ENCODE results near the gene PARD6A.

The PARD6A gene

DNA sequence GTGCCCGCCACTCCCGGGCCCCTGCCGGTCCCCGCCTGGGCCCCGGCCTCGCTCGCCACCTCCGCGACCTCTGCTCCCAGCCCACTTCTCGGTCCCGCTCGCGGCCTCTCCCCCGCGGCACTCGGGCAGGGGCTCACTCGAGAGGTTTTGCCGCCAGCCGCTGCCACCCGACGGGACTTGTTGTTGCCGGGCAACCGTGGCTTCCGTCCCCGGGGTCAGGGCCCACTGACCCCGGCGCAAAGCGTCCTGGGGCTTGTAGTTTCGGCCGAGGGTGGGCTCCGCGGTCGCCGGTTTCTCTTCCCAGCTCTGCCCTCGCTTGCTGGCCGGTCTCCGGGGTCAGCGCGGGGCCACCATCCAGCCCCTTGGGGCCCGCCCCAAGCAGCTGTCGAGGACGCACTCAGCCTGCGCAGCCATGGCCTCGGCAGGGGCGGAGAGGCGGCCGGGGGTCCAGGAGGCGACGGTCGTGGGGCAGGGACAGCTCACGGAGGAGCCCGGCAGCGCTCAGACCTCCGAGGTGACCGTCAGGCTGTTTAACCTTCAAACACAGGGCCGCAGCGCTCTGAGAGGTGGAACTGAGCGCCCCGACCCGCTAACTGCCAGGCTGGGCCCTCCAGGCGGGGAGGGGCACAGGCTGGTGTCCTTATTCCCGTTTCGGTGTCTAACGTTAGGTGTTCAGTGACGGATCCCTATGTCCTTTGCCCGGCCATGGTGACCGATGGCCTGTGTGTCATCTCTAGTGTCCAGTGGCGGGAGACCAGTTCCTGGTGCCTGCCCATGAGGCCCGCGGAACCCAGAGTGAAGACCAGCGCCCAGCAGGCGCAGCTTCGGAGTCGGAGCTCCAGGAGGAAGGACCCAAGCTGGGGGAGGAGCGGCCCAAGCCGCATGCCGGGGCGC lies 6.0 kb downstream of the PARD6A start, which contains the start of the genes C16orf86 and ENKD1:
Gene C16orf86 (plus strand): TSS at position 256 of the 894 bp plus-strand sequence. CDS start 157 bp downstream, at position 413.
Gene ENKD1 (minus strand): TSS at position 192 of the 894 bp plus-strand sequence. CDS start 308 bp downstream, outside the sequence.
- no peak for DNase-seq (ENCODE audit: low read depth, low spot score)

DNA sequence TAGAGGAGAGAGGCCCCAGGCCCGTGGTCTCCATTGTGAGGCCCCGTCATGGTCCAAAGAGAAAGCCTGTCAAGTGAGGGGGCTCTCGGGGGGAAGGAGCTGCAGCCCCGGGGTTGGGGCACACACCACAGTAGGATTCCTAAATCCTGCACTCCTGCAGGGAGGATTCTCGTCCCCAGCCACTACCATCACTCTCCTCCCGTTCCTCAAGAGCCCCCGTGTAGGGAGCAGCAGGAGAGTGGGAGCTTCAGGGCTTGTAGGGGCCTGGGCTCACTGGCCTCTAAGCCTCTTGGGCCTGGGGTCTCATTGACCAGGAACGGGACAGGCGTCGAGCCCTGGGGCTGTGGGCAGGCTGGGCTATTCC lies 6.7 kb downstream of the PARD6A start:
- DNase-seq (ENCODE audit: low read depth, low spot score): no peak

DNA sequence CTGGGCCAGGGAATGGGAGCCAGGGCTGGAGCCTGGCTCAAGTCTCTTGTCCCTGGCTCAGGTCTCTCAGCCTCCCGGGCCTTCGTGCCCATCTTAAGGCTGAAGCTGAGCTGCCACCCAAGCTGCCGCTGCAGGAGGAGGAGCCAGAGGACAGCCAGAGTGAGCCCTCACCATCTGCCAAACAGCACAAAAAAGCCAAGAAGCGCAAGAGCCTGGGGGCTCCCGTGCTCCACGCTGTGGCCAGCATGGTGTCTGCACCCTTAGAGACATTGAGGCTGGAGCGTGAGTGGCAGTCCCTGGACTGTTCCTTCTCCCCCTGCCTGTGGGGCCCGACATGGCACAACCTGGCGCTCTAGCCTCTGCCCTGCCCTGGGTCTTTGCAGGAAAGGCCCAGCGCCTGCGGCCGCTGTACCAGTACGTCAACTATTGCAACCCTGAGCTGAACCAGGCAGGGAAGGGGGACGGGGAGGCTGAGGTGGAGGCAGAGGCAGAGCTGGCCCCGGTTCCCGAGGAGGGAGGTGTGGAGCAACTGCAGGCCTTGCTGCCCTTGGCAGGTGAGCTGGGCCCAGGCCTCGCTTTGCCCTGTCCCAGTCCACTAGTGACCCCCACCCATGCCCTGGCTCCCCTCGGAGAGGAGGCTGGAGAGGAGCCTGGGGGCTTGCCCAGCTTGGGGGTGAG lies 7.2 kb downstream of the PARD6A start:
- peak; percentile 53 for DNase-seq (ENCODE audit: low read depth, low spot score)

DNA sequence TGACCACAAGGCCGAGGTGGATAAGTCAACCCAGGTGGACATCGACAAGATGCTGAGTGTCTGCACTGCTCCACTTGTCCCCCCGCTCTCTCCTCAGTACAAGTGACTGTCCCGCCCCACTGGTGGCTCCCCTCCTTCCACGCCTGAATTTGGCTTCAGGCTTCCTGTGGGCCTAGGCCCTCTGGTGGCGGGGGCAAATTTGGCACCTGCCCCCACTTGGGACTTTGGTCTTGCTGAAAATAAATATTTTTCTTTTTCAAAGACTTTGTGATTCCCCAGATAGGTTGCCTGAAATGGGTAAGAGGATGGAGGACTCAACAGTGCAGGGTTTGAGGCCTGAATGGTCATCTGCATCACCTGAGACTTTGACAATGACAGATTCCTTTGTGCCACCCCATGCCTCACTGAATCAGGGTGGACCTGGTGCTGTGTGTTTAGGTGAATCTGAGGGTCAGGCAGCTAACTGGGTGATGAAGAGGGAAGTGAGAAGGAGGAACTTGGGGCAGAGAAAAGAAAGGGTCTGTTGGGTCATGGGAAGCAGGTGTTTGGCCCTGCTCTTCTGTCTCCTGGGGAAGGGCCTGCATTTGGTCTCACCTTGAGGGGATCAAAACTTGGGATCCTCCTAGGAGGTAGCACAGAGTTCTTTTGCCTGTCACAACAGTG lies 7.9 kb downstream of the PARD6A start:
- no peak for DNase-seq (ENCODE audit: low read depth, low spot score)

DNA sequence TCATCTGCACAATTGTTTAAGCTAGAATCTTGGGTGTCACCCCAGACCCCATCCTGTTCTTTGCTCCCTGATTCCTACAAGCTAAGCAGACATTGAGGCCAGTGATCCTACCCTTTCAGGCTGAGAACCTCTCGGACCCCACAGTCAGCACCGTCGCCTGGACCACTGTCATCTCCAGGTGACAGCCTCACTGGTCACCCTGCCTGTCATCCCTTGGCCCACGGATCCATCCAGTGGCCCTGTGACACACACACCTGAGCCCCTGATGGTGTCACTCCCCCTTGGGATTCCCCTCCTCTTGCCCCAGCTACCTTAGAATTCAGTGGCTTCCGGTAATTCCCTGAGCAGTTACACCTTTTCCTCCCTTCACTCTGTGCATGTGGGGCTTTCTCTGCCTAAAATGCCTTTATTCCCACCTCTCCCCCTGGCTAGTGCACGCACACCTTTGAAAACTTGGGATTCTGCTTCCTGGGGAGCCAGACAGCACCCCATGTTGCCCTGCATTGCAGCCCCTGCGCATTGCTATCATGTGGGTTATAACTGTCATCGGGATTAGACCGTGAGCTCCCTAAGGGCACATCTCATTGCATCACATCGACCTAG lies 8.8 kb downstream of the PARD6A start:
- DNase-seq (ENCODE audit: low read depth, low spot score): no peak

DNA sequence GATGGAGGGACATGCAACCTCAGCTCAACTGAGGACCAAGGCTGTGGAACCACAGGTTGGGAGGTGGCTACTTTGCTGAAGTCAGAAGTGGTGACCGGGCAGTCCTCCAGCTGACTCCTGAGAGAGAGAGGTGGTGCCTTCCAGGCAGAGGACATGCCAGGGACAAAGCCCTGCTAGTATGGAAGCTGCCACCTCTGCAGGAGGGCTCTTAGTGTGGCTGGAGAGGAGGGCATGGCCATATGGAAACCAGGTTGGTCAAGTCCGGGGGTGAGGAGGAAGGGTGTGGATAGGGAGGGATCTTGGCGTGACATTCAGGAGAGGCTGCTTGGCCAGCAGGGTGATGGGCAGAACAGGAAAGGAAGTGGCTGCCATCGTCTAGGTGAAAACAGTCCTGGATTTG lies 11.5 kb downstream of the PARD6A start:
- DNase-seq (ENCODE audit: low read depth, low spot score): no peak

DNA sequence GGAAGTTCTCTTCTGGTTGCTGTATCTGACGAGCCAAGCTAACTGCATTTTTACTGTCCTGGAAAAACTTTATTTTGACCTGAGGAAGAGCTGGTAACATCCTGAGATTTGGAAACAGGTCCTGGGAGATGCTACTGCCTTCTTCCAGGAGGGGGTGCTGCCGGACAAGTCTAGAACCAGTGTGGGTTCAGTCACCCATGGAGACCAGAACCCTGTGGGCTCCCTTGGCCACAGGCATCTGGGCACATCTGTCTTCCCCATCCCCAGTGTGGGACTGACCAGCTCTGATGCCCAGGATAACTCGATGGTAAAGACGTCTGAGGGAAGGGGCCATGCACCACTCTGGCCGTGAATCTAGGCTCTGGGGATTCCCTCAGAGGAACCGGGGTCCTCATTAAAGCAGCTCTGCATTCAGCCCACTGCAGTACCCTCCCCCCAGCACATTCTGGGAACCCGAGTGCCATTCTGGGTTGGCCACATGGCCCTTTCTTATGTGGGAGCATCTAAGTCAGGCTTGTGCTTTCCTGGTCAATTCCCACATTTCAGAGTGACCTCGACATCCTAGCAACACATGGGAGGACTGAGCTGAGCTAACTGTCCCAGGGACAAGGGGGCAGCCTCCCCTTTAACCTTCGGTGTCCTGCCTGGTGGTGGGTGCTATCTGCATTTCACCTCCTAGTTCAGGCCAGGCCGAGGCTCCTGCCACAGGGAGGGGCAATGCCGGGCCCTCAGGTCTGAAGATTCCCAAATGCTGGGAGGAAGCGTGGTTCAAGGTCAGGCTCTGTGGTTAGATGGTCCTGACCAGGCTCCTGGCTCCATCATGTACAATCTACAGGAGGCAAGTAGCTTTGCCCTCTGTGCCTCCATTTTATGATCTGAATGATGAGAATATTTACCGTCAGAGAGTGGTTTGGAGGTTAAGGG lies 12.2 kb downstream of the PARD6A start:
- peak; percentile 44 for DNase-seq (ENCODE audit: low read depth, low spot score)

DNA sequence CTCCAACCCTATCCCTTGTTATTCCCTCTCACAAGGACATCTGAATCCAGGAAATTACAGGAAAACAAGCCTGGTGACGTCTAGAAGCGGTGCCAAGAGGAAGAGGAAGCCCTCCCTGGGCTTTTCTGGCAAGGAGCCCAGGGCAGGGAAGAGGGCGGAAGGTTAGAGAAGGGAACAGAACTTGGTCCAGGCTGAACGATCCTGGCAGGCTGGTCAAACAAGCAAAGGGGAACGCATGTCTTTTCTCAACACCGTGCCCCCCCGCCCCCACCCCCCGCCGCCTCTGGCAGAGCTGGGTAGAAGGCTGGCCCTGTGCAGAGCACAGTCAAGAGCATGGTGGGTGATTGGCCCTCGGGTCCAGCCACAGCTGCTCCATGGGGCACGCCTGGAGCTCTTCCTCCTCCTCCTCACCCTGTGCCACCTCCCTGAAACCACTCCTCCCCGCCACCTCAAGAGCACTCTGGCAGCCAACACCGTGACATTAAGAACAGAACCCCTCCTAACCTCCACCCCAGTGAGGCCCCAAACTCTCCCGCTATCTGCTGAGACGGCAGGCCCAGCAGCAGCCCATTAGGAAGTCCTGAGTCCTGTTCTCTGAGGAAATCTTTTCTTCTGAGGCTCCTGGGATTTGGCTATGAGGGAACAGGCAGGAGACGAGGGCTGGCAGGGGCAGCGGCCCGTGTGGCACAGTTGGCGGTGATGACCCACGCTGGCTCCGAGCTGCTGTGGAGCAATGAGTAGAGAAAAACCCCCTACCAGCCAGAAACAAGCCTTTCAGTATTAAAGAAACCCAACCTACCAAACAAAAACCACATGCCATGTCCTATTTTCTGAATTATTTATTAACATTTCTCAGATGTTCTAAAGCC lies 13.2 kb downstream of the PARD6A start:
- DNase-seq (ENCODE audit: low read depth, low spot score): peak; percentile 54

DNA sequence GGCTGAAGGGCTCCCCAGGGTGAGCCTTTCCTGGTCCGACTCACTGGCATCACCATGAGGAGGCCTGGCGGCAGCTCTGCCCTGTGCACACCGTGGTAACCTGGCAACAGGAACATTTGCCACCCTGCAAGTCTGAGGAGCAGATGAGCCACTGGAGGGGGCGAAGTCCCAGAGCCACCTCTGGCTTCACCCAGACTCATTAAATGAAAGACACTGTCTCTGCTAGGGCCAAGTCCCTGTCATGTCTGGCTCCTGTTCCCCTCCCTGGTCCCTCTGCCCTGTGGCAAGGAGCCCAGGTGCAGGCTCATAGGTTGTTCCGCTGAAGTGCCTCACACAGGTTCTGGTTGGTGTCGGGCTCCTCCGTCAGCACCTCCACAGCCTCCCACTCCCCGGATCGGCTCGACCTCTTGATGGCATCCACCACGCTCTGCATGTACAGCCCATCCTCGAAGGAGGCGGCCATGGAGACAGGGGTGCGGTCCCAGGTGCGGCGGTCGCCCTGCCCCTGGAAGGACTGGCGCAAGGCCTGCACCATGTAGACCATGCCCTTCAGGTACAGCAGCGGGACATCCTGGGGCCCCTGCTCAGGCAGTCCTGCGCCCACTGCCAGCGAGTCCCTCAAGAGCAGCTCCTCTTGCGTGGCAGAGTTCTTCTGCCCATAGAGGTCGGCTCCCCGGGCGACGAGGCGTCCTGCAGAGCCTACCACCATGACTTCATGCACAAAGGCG lies 14.3 kb downstream of the PARD6A start:
- DNase-seq (ENCODE audit: low read depth, low spot score): no peak

DNA sequence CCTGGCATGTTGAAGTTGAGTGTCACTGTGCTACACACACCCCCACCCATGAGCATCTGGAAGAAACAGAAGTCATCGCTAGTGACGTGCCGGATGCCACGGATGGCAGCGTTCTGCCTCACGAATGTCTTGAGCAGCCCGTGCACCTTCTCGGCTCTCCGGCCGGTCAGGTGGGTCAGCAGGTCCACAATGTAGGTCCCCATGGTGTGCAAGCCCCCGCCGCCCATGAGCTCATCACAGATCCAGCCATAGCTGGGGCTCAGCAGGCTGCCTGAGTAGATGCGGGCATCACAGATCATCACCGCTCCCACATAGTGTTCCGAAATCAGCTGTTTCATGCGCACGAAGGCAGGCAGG lies 14.8 kb downstream of the PARD6A start:
- no peak for DNase-seq (ENCODE audit: low read depth, low spot score)

DNA sequence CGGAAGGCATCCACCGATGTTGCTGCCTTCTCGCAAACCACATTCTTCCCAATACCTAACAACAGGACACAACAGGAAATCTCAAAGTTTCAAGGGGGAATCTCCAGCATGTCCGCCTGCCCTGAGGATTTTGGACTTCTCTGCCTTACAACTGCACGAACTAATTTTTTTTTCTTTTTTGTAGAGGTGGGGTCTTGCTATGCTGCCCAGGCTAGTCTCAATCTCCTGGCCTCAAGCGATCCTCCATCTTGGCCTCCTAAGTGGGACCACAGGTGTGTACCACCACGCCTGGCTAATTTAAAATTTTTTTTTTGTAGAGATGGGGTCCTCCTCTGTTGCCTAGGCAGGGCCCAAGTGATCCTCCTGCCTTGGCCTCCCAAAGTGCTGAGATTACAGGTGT lies 15.2 kb downstream of the PARD6A start:
- no peak for DNase-seq (ENCODE audit: low read depth, low spot score)

DNA sequence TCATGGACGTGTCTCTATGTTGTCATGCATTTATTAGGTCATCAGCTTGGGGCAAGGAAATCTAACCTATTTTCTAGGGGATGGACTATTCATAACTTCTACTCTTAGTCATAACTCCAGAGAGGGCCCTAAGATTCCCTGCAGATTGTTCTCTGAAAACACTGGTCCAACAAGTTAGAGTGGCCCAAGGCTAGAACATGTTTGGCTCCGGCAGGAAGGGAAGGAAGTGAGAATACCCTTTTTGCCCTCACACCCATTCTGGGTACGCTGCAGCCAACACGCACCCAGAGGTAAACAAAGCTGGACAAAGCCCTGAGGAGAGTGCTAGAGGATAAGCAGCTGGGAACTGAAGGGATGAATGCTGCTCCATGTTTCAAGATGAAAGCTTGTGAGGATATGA lies 15.8 kb downstream of the PARD6A start:
- DNase-seq (ENCODE audit: low read depth, low spot score): no peak

DNA sequence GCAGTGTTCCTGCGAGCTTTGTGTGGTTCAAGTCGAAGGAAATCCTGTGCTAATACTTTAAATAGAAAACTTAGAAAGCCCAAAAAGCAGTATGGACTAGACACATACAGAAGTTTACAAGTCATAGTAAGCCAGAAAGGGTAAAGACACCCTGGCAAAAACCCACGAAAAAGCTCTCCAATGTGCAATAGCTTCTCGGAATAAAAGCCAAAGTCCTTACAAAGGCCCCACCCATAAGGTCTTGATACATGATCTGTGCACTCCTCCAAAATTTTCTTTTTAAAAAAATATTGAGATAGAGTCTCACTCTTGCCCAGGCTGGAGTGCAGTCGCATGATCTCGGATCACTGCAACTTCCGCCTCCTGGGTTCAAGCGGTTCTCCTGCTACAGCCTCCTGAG lies 16.2 kb downstream of the PARD6A start:
- no peak for DNase-seq (ENCODE audit: low read depth, low spot score)

DNA sequence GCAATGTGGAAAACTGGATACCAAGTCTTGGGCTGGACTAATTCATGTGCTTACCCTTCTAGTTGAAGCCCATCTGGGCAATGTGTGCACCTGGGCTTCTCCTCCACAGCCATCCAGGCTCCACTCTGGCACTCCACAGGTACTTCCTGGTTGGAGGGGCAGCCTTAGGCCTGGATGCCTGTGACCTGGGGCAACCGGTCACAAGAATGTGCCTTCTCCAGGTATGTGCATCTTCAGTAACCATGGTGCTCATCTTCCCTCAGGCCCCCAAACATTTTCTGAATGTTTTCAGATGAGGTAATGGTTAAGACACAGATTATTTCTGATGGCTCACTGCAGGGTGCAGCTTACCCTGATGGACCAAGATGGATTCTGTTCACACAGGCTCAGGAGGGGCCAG lies 17.0 kb downstream of the PARD6A start:
- no peak for DNase-seq (ENCODE audit: low read depth, low spot score)

DNA sequence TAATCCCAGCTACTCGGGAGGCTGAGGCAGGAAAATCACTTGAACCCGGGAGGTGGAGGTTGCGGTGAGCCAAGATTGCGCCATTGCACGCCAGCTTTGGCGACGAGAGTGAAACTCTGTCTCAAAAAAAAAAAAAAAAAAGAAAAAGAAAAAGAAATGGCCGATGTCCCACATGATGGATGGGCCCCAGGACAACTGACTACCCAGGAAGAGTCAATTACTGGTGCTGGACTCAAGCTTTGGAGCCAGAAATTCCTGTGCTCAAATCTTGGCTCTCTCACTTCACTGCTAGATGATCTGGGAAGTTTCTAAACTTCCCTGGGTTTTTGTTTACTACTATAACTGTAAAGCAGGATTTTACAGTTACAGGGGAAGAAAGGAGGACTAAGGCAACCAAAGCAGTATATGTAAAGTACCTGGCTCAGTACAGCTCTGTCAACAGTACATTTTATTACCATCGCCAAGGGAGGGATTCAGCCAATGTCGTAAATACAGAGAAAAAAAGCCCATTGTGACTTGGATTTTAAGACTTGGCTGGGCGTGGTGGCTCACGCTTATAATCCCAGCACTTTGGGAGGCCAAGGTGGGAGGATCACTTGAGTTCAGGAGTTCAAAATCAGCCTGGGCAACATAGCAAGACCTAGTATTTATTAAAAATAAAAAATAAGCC lies 17.7 kb downstream of the PARD6A start:
- DNase-seq (ENCODE audit: low read depth, low spot score): no peak

DNA sequence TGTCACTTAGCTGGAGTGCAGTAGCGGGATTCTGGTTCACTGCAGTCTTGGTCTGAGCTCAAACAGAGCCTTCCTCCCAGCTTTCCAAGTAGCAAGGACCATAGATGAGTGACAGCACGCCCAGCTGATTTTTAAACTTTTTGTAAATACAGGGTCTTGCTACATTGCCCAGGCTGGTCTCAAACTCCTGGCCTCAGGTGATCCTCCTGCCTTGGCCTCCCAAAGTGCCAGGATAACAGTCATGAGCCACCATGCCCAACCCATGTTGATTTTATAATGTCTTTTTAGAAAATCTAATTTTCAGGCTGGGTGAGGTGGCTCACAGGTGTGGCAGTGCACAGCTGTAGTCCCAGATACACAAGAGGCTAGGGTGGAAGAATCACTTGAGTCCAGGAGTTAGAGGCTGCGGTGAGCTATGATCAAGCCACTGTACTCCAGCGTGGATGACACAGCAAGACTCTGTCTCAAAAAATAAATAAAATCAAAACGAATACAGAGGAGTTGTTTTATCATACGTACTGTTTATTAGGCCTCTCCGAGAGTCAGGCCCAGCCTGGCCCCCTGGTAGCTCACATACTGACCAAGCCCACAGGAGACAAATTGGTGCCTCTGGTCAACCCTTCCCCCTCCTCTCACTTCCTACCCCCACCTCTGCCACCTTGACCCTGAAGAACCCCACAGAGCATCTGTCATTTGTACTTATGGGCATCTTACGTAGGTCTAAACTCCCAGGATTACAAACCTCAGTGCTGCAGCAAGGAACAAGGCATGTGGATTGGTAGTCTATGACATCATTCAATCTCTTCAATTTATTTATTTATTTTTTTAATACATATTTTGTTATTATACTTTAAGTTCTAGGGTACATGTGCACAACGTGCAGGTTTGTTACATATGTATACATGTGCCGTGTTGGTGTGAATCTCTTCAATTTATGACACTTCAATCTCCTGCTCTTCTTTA lies 19.5 kb downstream of the PARD6A start:
- DNase-seq (ENCODE audit: low read depth, low spot score): no peak

DNA sequence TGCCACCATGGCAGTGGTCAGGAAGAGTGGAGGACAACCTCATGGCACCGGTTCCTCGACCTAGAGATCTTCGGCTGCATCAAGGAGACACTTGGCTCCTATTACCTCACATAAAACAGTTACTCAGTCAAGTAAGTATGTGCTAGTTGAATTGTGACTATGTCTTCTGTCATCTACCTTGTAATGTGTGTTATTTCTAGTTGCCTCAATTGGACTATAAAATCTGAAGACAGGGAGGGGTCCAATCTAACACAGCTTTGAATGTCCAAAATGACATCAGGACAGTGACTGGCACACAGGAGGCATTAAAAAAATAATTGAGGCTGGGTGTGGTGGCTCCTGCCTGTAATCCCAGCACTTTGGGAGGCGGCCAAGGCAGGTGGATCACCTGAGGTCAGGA lies 23.0 kb downstream of the PARD6A start:
- no peak for DNase-seq (ENCODE audit: low read depth, low spot score)
